ENCODE measurements around the gene RYR3.
"Not testable (repeated sequence)": the region's sequence is repeated elsewhere in the genome, so short reads cannot be mapped to it uniquely, and the experiment has no call there.

The RYR3 gene

DNA sequence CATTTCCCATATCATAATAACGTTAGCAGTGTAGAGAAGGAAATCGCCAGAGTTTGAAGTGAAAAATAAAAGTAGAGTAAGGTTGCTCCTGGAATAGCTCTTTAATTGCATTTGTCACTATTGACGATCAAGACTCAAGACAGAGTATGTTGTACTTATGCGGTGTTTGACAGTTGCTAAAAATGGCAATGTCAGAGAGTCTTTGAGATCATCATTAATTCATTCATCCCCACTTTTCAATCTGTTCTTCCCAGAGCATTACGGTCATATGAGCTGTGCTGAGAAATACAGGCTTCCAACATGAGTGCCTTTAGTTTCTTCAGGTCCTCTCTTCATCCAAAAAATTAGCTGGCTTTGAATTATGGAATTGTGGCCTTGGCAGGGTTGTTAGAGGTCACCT lies 483.7 kb downstream of the RYR3 start:
- DNase-seq: no peak

DNA sequence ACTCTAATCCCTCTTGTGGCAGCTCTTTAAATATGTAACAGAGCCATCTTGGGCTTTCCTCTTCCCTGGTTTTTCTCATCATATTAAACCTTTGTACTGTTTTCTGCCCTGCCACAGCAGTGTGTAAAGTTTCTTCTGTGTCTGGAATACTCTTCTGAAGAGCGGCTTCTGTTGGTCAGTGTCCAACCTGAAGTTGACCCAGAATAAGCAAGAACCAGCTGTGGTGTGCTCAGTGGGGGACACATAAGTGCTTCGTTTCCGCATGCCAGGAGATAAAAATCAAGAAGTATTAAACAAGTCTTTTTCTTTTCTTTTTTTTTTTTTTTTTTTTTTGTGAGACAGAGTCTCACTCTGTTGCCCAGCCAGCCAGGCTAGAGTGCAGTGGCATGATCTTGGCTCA lies 484.3 kb downstream of the RYR3 start:
- DNase-seq: no peak

- no peak for DNase-seq
Observed at GRCh38 chr15:33797651-33798050, 486.9 kb downstream of the RYR3 start.

GRCh38 chr15:33801954-33802353 lies 491.2 kb downstream of the RYR3 start:
- DNase-seq: no peak

DNA sequence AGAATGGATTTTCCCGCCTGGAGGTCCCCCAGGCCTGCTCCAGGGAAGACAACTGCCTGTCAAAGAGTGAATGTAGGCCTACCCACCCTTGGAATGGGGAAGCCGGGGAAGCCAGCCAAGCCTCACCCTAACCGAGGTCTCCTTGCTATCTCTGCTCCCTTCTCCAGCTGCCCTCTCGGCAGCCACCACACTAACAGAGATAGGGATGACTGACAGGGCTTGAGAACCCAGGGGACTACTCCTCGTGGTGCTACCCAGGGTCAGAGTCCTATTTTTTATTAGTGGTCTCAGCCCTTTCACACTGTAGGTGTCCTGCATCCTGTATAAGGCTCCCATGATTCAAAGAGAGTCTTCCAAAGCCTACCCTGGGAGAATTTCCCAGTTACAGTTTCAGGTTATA lies 496.9 kb downstream of the RYR3 start:
- DNase-seq: no peak

DNA sequence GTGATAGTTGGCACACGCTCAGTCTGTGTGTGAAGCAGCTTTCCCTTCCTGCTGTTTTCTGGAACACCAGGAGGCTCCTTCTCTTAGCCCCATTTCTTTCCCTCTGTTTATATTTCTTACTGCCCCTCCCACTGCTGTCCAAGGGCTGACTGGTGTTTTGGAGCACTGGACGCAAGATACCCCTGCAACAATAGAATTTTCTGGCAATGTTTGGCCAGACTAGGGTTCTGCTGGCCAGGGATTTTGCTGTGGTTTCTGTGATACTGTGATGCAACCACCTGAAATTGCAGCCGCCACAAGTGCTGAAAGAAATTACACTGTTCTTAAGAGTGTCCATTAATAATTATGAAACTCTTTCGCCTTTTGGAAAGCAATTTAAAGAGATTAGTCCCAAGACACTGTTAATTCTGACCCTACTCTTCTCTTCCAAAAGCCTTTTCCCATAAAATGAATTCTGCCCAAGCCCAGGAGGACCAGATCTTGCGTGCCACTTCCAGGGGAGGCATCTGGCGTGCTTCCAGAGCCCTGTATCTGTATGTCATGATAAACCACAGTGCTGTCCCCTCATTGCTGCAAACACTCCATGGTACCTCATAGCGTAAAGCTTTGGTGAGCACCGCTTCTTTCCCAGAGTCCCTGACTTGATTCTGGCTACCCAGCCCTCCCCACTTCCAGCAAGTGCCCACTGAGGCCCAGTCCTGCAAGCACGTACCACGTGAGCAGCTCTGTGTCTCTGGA lies 498.1 kb downstream of the RYR3 start:
- DNase-seq: no peak

GRCh38 chr15:33810073-33810595 lies 499.4 kb downstream of the RYR3 start:
- no peak for DNase-seq

- no peak for DNase-seq
Observed at GRCh38 chr15:33810806-33811205, 500.0 kb downstream of the RYR3 start.

DNA sequence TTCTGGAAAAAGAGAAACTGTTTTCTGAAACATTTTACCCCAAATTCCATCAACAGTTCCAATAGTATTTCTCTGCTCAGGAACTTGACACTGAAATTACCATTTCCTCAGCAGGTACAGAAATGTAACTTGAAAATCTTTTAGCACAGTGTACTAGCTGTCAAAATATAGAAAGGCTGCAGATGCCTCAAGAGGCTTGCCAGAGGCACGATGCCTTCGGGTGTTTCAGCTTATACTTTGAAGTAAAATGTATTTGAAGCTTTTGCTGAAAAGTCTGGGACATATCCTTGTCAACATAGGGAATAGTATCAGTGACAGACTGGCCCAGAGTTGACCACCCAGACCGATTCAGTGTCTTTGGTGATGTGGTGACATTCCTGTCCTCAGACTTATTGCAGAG lies 503.1 kb downstream of the RYR3 start:
- no peak for DNase-seq

GRCh38 chr15:33819499-33819898 lies 508.7 kb downstream of the RYR3 start:
- DNase-seq: not testable (repeated sequence)

DNA sequence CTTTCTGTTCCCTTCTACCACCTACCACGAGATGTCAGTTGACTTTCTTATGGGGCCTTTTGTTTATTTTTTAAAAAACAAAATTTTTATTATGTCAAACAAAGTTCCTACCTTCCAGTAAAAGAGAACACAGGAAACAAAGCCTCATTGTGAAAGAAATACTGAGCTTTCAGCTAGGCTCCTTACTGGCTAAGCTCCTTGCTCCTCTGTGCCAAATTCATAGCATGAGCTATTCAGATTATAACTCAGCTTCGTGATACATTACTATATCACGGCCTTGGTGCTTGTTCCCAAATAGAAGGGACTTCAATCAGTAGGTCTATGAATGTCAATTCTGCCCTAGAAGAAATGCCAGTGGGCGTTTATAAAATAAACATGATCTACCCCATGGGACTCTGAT lies 511.7 kb downstream of the RYR3 start:
- DNase-seq: no peak

DNA sequence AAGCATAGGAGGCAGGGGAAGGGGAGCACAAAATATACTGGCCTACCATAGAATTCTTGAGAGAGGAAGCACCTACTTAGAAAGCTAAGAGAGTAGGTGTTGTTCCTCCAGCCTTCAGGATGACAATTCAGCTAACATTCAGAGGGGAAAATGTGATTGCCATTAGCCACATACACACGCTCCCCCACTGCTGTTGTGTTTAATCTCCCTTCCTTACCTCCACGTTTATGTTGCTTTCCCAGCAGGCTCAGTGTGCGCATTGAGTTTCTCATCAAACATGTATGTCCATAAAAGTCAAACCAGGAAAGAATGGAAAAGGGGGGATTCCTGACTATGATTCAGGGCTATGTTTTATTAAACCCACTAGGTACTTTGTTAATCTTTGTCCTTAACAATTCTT lies 512.4 kb downstream of the RYR3 start:
- no peak for DNase-seq

GRCh38 chr15:33825453-33825852 lies 514.7 kb downstream of the RYR3 start:
- no peak for DNase-seq

DNA sequence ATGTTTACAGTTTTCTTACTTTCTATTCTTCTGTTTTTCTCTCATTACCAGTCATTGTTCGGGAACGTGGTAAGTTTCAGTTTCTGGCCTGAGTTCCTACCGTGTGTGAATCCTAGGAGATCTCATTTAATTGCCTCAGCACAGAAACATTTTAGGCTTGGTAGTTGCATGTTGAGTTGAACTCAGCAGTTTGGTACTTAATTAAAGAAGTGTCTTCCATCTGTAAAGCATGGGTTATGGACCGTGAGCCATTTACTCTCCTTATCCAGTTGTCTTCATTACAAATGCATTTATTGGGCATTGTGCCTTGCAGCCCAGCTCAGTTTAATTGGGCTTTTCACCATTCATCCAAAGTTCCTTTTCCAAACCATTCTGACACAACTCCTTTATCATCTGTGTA lies 515.4 kb downstream of the RYR3 start:
- DNase-seq: no peak

GRCh38 chr15:33830351-33830750 lies 519.6 kb downstream of the RYR3 start:
- DNase-seq: no peak

DNA sequence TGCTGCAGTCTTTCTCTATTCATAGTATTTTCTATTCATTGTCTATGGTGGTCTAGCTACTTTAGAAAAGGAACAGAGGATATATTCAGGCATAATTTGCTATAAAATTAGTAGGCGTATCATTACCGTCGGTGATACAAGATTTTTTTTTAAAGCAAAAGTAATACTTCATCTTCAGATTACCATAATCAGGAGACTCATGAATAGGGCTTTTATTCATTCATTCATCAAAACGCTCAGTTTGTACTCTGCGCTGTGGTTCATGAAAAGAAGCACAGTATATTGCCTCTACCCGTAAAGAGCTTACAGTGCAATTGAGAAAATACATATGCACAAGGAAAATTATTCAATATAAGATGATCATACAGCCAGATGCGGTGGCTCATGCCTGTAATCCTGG lies 520.9 kb downstream of the RYR3 start:
- DNase-seq: no peak

DNA sequence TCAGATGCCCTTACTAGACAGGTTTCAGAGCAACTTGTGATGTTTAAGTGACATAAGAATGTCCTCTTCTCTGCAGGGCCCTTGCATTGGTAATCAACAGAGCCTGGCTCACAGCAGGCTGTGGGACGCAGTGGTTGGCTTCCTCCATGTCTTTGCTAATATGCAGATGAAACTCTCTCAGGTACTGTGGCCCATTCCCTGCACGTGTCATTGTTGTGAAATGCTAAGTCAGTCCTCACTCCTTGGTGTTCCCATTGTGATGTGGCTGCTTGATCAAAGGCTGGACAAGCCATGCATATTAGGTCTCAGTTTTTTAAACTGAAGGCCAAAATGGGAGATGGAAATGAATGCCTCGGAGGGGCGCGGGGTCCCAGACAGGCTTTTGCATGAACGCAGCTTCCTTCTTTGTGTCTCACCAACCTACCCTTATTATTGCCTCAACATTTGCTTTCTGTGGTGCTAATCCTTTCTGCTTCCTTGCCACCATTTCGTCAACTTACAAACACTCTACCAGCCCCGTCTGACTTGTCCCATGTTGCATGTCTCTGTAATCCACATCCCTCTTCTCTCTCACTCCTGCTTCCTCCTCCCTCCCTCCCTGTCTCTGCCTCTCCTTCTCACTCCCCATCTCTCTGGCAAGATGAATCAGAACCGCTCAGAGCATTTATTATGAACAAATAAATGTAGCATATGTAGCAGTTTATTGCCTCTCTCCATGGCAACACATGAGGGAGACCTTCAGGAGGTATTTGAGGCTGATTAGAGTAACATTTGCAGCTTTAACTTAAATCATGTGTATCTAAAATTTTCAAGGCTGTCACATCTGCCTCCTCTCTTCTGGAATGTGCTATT lies 524.4 kb downstream of the RYR3 start:
- no peak for DNase-seq

GRCh38 chr15:33837294-33837693 lies 526.5 kb downstream of the RYR3 start:
- DNase-seq: no peak

- no peak for DNase-seq
Observed at GRCh38 chr15:33839540-33839939, 528.8 kb downstream of the RYR3 start.

- no peak for DNase-seq
Observed at GRCh38 chr15:33840615-33841014, 529.8 kb downstream of the RYR3 start.

GRCh38 chr15:33844186-33844585 lies 533.4 kb downstream of the RYR3 start:
- no peak for DNase-seq

DNA sequence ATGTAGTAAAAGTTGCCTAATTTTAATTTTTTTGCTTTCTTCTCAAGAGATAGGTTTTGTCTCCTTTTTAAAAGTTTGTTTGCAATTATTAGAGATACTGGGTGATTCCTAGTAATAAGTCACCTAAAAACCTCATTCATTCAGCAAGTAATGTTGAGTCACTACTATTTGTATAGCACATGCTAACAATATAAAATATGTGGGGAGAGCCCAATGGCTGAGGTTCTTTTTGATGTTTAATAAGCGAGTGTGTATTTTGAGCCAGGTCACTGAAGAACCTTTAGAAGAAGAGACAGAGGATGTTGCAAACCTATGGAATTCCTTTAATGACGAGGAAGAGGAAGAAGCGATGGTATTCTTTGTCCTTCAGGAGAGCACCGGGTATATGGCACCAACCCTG lies 533.8 kb downstream of the RYR3 start:
- no peak for DNase-seq

- no peak for DNase-seq
Observed at GRCh38 chr15:33846142-33846541, 535.4 kb downstream of the RYR3 start.

DNA sequence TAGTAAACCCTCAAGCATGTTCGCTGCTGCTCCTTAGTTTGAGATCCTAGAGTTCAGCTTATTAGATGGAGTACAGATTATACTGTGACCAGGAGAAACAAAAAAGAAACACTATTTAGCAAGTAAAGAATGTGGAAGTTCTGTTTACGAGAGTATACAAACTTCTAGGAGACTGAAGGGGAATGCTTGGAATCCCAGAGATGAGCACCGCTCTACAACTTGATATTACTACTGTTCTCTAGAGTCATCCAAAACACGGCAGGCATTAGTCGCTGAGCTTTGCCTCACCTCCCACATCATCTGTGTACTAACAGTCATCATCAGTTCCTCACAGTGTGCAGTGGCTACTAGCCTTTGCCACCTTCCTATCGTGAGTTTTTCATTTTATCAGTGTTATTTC lies 536.1 kb downstream of the RYR3 start:
- DNase-seq: no peak
